C4-2B (cell line): Measurements from ENCODE around the gene TMEM100.

Source experiments
- H3K27ac ChIP-seq: fragments of 450-650 bp; 2 replicates; pipeline ENCODE4 v1.5.1; 2017
- CTCF ChIP-seq: fragments of 450-650 bp; conservative IDR thresholded peaks from 2 replicates; pipeline ENCODE4 v1.5.1; 2017; ENCODE audit warnings: mild to moderate bottlenecking
- ZFX ChIP-seq: fragments of 450-650 bp; IDR thresholded peaks from 2 replicates; pipeline ENCODE4 v1.6.1; 2017

Gene TMEM100

GRCh38 chr17:55691666-55692065, 31.0 kb downstream of the TMEM100 start:
- H3K27ac ChIP-seq = no peak overlapping the region
- TF ChIP-seq ZFX = no peak
- TF ChIP-seq CTCF = no peak

GRCh38 chr17:55690105-55690508, 32.6 kb downstream of the TMEM100 start:
- H3K27ac ChIP-seq = no peak overlapping the region
- no peak for TF ChIP-seq CTCF
- TF ChIP-seq ZFX = no peak

- no peak overlapping the region for H3K27ac ChIP-seq
- no peak for TF ChIP-seq CTCF
- no peak for TF ChIP-seq ZFX
Measured at GRCh38 chr17:55689672-55690071, 33.0 kb downstream of the TMEM100 start.

- H3K27ac ChIP-seq = no peak overlapping the region
- TF ChIP-seq CTCF = no peak
- TF ChIP-seq ZFX = no peak
Measured at GRCh38 chr17:55688057-55688456, 34.6 kb downstream of the TMEM100 start.

GRCh38 chr17:55687037-55687436, 35.6 kb downstream of the TMEM100 start:
- no peak overlapping the region for H3K27ac ChIP-seq

GRCh38 chr17:55683550-55684315, 38.9 kb downstream of the TMEM100 start:
- TF ChIP-seq CTCF (no peak), ZFX (no peak)

More at GRCh38 chr17:55687037-55687436, 35.6 kb downstream of the TMEM100 start:
- no peak for TF ChIP-seq ZFX
- no peak for TF ChIP-seq CTCF

GRCh38 chr17:55681342-55681700, 41.3 kb downstream of the TMEM100 start:
- H3K27ac ChIP-seq = no peak overlapping the region
- TF ChIP-seq ZFX = no peak
- TF ChIP-seq CTCF = no peak

More at GRCh38 chr17:55683550-55684315, 38.9 kb downstream of the TMEM100 start:
- no peak overlapping the region for H3K27ac ChIP-seq
